A673 (cell line): ENCODE measurements around the gene TRNP1.

ENCODE experiments used
- EZH2 ChIP-seq: fragments of 200-600 bp; sonication (generic); IDR thresholded peaks from 2 replicates; pipeline ENCODE4 v1.6.1; 2017; ENCODE audit warnings: borderline replicate concordance, low read depth, mild to moderate bottlenecking, mixed read lengths, antibody characterized with exemption, low read length; ENCODE audit not compliant: poor library complexity, severe bottlenecking
- TF ChIP-seq, protein P1 (sequence below): fragments of 300-800, 200-600 bp; sonication (generic); conservative IDR thresholded peaks from 2 replicates; pipeline ENCODE4 v1.5.1; 2017; ENCODE audit warnings: low read depth, mild to moderate bottlenecking, antibody characterized with exemption, low read length, moderate library complexity, mixed read lengths

- TF ChIP-seq, protein P1, sequence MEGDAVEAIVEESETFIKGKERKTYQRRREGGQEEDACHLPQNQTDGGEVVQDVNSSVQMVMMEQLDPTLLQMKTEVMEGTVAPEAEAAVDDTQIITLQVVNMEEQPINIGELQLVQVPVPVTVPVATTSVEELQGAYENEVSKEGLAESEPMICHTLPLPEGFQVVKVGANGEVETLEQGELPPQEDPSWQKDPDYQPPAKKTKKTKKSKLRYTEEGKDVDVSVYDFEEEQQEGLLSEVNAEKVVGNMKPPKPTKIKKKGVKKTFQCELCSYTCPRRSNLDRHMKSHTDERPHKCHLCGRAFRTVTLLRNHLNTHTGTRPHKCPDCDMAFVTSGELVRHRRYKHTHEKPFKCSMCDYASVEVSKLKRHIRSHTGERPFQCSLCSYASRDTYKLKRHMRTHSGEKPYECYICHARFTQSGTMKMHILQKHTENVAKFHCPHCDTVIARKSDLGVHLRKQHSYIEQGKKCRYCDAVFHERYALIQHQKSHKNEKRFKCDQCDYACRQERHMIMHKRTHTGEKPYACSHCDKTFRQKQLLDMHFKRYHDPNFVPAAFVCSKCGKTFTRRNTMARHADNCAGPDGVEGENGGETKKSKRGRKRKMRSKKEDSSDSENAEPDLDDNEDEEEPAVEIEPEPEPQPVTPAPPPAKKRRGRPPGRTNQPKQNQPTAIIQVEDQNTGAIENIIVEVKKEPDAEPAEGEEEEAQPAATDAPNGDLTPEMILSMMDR: no peak
- TF ChIP-seq EZH2: no peak
These were observed 38.6 kb downstream of the TRNP1 start for GRCh38 chr1:27032119-27032461.
